Measurements from ENCODE around the gene FDX1.
"Not testable (repeated sequence)": the region's sequence is repeated elsewhere in the genome, so short reads cannot be mapped to it uniquely, and the experiment has no call there.

The FDX1 gene, protein sequence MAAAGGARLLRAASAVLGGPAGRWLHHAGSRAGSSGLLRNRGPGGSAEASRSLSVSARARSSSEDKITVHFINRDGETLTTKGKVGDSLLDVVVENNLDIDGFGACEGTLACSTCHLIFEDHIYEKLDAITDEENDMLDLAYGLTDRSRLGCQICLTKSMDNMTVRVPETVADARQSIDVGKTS

DNA sequence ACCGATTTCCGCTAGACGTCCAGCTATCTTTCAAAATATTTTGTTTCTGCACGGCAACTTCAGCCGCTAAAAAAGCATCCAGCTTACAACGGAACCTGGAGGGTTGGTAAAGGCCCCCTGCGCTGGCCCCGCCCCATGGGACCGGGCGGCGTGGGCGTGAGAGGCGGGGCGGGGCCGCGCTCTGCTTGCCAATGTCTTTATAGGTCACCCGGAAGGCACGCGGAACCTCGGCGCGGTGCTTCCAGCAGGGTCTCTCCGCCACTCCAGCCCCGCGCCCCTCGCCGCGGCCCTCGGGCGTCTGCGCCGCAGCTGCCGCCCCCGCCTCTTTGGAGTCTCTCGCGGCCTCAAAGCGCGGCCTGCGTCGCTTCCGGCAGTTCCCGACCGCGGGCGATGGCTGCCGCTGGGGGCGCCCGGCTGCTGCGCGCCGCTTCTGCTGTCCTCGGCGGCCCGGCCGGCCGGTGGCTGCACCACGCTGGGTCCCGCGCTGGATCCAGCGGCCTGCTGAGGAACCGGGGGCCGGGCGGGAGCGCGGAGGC is at the start of gene FDX1:
FDX1 (plus strand) TSS at position 218 of the 536 bp plus-strand sequence; CDS start at position 391, 173 bp downstream.
- DNase-seq, result peak; percentile 87

DNA sequence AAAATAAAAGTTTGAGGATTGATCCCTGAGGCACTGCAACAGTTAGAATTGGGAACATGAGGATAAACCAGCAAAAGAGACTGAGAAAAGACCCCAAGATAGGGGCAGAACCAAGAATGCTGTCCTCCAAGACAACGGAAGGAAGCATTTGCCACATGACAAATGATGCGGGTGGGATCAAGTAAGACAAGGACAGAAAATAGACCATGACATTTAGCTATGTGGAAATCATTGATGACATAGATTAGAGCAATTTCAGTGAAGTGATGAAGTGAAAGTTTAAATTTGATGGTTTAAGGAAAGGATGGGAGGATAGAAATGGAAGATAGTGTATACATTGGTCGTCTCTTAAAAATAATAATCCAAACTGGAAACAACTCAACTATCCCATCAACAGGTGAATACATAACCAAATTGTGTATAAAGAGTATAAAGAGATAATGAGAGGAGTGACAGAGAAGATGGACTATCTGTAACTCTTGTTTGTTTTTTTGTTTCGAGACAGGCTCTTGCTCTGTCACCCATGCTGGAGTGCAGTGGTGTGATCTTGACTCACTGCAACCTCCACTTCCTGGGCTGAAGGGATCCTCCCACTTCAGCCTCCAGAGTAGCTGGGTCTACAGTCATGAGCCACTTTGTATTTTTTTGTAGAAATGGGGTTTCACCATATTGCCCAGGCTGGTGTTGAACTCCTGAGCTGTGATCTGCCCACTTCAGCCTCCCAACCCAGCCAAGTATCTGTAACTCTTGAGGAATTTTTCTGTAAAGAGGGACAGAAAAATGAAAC is 48.7 kb upstream of the FDX1 start:
- DNase-seq, result no peak

DNA sequence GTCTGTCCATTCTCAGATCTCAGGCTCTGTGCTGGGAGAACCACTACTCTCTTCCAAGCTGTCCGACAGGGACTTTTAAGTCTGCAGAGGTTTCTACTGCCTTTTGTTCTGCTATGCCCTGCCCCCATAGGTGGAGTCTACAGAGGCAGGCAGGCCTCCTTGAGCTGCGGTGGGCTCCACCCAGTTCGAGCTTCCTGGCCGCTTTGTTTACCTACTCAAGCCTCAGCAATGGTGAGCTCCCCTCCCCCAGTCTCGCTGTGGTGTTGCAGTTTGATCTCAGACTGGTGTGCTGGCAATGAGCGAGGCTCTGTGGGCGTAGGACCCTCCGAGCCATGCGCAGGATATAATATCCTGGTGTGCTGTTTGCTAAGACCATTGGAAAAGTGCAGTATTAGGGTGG is 41.5 kb upstream of the FDX1 start:
- DNase-seq, result not testable (repeated sequence)

DNA sequence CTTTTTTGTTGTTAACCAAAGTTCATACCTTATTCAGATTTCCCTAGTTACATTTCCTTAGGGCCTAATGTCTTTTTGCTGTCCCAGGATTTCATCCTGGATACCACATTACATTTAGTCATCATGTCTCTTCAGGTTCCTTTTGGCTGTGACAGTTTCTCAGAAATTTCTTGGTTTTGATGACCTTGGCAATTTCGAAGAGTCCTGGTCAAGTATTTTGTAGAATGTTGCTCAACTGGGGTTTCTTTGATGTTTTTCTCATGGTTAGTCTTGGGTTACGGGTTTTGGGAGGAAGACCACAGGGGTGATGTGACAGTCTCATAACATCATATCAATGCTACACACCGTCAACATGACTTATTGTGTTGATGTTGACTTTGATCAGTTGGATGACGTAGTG is 39.8 kb upstream of the FDX1 start:
- no peak for DNase-seq

DNA sequence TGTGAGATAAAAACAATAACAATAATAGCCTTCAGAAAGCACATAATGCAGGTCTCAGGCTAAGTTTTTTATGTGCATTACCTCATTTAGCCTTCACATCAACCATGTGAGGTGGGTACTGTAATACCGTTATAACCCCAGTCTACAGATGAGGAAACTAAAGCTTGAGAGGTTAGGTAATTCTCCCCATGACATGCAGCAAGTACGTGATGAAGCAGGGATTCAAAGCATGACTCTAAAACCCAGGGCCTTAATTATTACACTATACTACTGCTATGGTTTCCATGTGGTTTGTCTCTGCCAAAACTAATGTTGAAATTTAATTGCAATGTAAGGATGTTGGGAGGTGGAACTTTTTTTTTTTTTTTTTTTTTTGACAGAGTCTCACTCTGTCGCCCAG is 37.7 kb upstream of the FDX1 start:
- no peak for DNase-seq

DNA sequence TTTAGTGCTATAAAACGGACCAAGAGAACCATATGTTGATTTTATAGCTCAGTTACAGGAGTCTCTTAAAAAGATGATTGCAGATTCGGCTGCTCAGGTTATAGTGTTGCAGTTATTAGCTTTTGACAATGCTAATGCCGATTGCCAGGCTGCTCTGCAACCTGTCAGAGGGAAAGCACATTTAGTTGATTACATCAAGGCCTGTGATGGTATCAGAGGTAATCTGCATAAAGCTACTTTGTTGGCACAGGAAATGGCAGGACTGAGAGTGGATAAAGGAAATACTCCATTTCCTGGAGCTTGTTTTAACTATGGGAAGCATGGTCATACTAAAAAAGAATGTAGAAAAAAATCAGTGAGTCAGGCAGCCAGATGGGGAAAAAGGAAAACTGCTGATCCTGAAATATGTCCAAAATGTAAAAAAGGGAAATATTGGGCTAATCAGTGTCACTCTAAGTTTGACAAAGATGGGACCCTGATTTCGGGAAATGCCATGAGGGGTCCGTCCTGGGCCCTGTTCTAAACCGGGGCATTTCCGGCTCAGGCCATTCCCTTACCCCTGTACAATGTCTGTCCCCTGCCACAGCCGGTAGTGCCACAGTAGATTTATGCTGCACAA is 32.0 kb upstream of the FDX1 start:
- not testable (repeated sequence) for DNase-seq

DNA sequence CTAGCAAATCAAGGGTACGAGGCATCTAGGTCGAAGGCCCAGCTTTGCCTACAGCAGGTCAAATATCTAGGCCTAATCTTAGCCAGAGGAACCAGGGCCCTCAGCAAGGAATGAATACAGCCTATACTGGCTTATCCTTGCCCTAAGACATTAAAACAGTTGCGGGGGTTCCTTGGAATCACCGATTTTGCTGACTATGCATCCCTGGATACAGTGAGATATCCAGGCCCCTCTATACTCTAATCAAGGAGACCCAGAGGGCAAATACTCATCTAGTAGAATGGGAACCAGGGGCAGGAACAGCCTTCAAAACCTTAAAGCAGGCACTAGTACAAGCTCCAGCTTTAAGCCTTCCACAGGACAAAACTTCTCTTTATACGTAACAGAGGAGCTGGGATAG is 26.2 kb upstream of the FDX1 start:
- not testable (repeated sequence) for DNase-seq

DNA sequence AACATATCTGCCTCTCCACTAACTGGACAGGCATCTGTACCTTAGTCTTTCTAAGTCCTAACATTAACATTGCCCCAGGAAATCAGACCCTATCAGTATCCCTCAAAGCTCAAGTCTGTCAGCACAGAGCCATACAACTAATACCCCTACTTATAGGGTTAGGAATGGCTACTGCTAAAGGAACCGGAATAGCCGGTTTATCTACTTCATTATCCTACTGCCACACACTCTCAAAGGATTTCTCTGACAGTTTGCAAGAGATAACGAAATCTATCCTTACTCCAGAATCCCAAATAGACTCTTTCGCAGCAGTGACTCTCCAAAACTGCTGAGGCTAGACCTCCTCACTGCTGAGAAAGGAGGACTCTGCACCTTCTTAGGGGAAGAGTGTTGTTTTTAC is 24.1 kb upstream of the FDX1 start:
- not testable (repeated sequence) for DNase-seq

DNA sequence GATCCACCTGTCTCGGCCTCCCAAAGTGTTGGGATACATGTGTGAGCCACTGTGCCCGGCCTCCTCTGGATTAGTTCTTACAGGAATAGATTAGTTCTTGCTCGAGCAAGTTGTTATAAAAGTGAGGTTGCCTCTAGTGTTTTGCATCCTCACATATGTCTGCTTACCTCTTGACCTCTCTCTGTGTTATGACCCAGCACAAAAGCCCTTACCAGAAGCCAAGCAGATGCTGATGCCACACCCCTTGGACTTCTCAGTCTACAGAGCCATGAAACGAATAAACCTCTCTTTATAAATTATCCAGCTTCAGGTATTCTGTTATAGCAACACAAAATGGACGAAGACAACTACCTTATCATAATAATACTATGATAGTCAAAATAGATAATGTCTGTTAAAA is 22.4 kb upstream of the FDX1 start:
- no peak for DNase-seq

DNA sequence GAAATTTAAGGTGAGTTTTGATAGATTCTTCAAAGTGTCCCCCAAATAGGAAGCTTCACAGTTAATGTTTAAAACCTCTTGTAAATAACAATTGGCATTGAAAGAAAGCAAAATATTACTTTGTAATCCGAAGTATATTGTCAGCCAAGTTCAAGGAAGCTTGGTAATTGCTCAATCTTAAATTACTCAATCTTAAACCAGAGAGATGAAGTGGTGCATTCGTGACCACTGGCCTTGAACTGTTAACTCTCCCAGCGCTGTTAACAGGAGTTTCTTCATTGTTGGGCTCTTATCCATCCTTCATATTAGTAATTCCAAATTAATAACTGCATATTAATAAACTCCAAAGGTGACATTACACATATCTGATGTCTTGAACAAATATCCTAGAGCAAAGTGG is 20.6 kb upstream of the FDX1 start:
- no peak for DNase-seq

DNA sequence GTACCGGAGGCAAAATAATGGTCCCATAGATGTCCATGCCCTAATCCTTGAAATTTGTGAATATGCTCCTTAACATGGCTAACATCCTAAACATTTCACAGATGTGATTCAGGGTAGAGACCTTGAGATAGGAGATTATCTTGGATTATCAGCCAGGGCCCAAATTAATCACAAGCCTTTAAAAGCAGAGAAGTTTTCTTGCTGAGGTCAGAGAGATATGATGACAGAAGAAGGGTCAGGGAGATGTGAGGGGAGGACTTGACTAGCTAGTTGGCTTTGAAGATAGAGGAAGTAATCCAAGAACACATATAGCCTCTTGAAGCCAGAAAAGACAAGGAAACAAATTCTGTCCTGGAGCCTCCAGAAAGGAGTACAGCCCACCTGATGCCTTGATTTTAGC is 19.1 kb upstream of the FDX1 start:
- no peak for DNase-seq

DNA sequence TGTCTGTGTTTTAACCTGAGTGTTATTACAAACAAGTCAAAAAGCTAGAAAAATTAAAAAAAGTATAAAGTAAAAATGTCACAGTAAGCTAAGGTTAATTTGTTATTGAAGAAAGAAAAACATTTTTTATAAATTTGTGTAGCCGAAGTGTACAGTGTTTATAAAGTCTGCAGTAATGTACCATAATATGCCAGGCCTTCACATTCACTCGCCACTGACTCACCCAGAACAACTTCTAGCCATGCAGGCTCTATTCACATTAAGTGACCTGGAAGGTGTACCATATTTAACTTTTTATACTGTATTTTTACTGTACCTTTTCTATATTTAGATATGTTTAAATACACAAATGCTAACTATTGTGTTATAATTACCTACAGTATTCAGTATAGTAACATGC is 14.7 kb upstream of the FDX1 start:
- DNase-seq, result no peak

DNA sequence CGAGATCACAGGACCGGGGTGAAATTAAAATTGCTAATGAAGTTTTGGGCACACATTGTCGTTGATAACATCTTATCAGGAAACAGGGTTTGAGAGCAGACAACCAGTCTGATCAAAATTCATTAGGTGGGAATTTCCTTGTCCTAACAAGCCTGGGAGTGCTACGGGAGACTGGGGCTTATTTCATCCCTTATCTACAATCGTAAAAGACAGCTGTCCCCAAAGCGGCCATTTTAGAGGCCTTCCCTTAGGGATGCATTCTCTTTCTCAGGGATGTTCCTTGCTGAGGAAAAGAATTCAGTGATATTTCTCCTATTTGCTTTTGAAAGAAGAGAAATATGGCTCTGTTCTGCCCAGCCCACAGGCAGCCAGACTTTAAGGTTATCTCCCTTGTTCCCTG is 8.1 kb upstream of the FDX1 start:
- DNase-seq, result not testable (repeated sequence)

DNA sequence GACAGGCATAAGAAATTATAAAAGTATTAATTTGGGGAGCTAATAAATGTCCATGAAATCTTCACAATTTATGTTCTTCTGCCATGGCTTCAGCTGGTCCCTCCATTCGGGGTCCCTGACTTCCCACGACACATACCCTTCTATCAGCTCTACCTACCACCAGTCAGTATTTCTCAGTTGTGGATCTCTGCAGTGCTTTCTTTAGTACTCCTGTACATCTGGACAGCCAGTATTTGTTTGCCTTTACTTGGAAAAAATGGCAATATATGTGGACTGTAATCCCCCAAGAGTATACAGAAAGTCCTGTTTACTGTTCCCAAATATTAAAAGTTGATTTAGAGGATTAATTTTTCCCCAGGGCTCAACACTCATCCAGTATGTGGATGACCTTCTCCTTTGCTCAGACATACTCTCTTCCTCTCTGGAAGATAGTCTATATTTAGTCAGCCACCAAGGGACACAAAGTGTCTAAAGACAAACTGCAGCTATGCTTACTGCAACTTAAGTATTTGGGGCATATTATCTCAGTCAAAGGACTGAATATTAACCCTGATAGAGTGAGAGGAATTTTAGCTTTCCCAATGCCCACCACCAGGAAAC is 7.3 kb upstream of the FDX1 start:
- DNase-seq, result no peak

DNA sequence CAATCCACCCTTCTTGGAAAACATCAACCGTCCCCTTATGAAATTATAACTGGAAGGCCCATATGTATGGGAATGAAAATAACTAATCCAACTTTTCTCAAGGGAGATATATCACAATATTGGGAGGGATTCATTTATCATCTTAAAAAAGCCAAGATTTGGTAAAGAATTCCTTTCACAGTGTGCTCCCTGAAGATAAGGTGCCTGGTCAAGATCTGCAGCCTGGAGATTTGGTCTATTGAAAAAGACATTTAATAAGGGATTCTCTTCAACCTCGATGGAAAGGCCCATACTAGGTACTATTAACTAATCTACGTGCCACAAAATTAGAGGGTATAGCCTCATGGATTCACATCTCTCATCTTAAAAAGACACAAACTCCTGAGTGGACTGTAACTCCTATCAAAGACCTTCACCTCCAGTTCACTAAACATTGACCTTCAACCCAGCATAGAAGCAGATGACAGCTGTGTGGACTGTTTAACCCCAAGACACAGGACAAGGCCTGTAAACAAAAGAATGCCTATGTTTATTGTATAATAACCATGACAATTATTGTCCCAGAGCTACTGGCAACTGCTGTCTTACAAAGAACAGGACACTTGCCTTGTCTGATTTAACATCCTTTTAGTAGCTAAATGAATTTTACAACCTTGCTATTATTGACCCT is 4.8 kb upstream of the FDX1 start:
- DNase-seq, result no peak

DNA sequence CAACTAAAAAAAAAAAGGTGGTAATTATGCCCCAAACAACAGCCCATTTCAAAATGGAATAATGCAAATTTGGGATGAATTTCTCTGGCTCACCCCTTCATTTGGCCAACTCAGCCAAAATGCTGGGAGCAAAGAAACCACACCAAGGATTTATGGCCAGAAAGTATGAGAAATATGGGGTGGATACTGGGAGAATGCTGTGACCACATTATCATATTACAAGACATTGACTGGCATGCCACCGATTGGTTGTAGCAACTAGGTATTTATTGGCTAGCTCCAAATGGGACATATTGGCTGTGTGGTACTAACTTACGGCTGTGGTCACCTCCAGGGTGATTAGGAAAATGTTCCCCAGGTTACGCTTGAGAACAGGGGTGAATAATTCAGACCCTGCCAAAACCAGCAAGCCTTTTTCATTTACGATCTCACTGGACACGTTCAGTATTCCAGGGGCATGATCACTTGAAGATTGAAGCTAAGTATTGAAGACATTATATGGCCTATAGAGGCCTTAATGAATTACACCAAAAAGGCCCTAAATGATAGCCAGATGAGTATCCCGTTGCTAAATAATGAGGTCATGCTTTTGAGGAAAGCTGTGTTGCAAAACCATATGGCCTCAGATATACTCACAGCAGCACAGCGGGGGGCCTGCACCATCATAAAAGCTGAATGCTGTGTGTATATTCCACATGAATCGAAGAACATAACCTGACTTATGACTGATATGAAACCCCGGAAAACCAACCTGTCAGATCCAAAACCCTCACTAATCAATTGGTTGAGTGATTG is 3.8 kb upstream of the FDX1 start:
- no peak for DNase-seq

DNA sequence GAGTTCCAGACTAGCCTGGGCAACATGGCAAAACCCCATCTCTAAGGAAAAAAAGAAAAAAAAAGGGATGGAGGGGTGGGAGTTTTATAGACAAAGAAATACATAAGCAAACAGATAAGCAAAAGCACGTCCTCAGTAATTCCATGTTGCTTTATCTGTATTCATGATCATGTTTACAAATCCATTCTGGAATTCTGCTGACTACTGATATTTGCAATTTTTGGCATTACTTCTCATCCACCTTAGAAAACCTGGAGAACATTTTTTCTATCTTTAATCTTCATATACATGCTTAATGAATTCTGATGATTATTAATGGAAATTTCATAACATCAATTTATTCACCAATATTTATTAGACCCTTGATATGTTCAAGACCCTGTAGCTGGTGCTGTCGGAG is 1.7 kb upstream of the FDX1 start:
- DNase-seq, result no peak

DNA sequence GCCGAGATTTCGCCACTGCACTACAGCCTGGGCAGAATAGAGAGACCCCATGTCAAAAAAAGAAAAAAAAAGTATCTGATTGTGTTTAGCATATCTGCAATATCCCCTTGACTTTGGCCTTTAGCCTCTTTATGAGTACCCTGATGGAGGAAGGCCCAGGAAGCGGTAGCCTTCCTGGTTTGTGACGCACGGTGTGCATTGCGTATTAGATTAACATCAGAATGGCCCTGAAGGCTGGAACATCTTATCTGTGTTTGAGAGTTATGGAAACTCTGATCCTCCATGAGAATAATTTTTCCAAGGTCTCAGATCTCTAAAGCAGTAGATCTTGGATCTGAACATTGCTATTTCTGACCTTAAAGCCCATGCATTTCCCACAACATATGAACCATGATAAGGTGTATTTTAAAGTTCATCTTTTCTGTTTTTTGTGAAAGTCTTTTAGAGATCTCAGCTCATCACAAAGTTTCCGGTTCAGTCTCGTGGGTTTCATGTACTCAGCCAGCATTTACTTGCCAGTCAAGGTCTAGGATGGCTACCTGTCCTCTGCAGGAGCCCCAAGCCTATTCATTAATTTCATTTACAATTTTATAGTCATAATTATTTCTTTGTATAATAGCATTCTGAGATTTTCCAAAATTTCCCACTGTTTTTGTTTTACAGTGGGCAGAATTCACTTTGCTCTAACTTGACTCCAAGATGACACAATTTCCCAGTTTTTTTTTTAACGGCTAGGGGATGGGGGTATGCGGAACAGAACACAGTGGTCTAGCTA is 605 bp upstream of the FDX1 start:
- DNase-seq, result no peak

DNA sequence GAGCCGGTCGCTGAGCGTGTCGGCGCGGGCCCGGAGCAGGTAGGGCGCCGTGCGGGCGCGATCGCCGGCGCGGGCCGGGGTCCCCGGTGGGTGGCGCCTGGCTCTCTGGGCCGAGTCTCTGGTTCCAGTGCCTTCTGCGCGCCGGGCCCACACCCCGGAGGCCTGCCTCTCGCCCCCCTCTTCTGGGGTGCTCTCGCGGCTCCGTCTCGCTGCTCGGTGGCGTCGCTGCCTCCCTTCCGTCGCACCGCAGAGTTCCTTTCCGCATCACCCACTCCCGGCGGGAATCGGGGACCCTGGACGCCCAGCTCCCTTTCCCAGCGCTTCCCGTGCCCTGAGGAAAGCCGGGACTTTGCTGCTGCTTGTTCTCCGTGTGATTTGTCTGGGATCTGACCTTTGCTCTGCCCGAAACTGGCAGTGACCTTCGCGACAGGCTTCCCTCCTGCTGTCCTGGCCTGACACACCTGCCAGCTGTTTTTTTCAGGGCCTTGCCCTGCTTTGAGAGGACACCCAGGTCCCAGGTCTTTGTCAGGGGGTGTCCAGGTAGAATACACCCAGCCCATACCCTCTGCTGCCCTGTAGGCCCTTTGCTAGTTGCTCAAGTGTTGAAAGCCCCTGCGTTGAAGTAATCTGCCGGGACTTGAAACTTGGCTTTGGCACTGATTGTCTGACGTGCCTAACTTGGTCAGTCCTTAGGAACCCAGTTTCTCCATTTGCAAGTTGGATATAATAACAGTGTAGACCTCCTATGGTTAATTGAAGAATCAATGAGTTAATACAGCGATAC is 711 bp downstream of the FDX1 start:
- DNase-seq, result no peak

DNA sequence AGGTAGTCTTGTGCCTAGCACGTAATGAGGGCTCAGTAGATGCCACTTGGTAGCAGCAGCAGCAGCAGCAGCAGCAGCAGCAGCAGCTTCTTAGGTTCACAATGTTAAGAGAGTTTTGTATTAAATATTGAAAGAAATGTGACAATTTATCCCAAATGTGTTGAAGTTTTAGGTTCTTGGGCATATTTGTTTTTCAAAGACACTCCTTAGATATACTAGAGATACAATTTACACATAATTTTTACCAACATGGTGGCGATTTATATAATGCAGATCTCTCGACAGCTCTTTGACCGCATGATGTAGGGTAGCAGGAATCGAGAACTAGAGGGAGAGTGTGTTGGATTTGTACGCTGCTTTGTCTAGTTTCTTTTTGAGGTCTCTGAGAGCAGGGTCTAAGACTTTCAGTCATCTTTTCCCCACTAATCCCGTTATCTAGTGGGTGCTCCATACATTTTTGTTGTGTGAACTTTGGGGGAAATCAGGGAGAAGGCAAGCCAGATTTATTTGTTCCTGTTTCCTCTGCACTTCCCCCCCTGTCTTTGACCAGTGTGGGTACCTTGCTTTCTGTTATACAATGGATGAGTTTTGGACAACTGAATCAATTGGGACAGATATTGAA is 1.4 kb downstream of the FDX1 start:
- DNase-seq, result no peak

Measured in activated naive CD4-positive, alpha-beta T cell treated with anti-CD3 and anti-CD28 coated beads, Interleukin-2, amount 50 U/mL, for 16 hours (primary cell).